Epithelial cell of proximal tubule (primary cell): Measurements from ENCODE around the gene CMPK1. TPM values are rescaled to one million over a fixed set of nuclear protein-coding genes. Genes with fewer than 3 reads are reported as not detected.
"Not testable (repeated sequence)": the region's sequence is repeated elsewhere in the genome, so short reads cannot be mapped to it uniquely, and the experiment has no call there.

ENCODE experiments used
- DNase-seq: peaks from one replicate; pipeline ENCODE4 v3.0.0-alpha.2; 2011; ENCODE audit warnings: low read depth
- H3K4me3 ChIP-seq: 2 replicates; pipeline ENCODE4 v1.5.1; 2011; ENCODE audit warnings: low read depth, mild to moderate bottlenecking, low read length
- total RNA-seq: library from RNA; depleted of rRNA; stranded (reverse); fragments of >200 nt; gene quantifications from 2 replicates; pipeline ENCODE4 v1.2.3, GENCODE V29; 2015
- TF ChIP-seq, protein P1 (sequence below): conservative IDR thresholded peaks from 2 replicates; pipeline ENCODE4 v1.5.1; 2012; ENCODE audit warnings: low read depth, mild to moderate bottlenecking, low read length

CMPK1 gene, protein sequence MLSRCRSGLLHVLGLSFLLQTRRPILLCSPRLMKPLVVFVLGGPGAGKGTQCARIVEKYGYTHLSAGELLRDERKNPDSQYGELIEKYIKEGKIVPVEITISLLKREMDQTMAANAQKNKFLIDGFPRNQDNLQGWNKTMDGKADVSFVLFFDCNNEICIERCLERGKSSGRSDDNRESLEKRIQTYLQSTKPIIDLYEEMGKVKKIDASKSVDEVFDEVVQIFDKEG
- total RNA-seq, result 67.0 and 67.6 TPM in 2 replicates

DNA sequence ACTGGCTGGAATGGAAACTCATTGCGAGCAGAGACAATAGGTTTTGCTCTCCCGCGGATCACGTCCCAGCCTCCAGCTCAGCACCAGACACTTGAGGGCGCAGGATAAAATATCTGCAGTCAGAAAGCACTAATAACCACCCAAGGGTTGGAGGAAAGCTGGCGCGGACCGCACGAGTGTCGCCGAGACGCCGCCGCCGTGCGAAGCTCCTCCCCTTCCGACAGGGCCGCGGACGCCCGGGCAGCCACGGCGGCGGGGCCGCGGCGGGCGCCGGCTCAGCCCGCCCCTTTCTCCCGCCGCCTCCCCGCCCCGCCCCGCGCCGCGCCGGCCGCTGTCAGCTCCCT, at the start of gene CMPK1:
CMPK1 (plus strand) TSS at position 213 of the 344 bp plus-strand sequence. CDS start 156 bp downstream, outside the sequence.
- peak within 1 kb of the TSS; percentile 96 for H3K4me3 ChIP-seq
- DNase-seq, result no peak
- TF ChIP-seq, protein P1, sequence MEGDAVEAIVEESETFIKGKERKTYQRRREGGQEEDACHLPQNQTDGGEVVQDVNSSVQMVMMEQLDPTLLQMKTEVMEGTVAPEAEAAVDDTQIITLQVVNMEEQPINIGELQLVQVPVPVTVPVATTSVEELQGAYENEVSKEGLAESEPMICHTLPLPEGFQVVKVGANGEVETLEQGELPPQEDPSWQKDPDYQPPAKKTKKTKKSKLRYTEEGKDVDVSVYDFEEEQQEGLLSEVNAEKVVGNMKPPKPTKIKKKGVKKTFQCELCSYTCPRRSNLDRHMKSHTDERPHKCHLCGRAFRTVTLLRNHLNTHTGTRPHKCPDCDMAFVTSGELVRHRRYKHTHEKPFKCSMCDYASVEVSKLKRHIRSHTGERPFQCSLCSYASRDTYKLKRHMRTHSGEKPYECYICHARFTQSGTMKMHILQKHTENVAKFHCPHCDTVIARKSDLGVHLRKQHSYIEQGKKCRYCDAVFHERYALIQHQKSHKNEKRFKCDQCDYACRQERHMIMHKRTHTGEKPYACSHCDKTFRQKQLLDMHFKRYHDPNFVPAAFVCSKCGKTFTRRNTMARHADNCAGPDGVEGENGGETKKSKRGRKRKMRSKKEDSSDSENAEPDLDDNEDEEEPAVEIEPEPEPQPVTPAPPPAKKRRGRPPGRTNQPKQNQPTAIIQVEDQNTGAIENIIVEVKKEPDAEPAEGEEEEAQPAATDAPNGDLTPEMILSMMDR, result peak; percentile 21

DNA sequence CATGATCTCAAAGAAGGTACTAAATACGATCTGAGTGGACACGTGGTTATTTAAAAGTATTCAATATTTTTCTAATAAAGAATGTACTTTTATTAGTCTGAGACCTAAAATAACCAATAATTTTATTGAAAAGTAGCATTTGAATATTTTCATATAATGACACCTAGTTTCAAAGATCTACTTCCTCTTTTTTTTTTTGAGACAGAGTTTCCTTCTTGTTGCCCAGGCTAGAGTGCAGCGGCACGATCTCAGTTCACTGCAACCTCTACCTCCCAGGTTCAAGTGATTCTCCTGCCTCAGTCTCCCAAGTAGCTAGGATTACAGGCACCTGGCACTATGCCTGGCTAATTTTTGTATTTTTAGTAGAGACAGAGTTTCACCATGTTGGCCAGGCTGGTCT, 45.5 kb upstream of the CMPK1 start:
- H3K4me3 ChIP-seq, DNase-seq: not testable (repeated sequence)

GRCh38 chr1:47294863-47295262, 38.7 kb upstream of the CMPK1 start:
- DNase-seq, H3K4me3 ChIP-seq: not testable (repeated sequence)

DNA sequence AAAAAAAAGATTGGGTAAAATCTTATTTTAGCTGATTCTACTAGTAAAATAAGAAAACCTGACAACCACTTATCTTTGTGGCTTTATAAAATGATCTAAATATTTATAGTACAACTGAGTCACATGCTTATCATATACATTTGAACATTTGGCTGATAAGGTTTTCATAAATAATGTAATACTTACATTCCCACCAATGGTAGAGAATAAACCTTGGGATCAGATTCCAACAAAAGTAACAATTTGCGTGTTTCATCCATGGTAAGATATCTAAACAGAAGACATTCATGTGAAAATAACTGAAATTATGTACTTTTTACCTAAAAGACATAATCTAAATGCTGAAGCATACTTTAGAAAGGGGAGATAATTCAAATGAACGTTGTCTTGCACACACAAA, 38.0 kb upstream of the CMPK1 start:
- TF ChIP-seq, protein P1, result no peak
- DNase-seq, result no peak
- no peak overlapping the region for H3K4me3 ChIP-seq

DNA sequence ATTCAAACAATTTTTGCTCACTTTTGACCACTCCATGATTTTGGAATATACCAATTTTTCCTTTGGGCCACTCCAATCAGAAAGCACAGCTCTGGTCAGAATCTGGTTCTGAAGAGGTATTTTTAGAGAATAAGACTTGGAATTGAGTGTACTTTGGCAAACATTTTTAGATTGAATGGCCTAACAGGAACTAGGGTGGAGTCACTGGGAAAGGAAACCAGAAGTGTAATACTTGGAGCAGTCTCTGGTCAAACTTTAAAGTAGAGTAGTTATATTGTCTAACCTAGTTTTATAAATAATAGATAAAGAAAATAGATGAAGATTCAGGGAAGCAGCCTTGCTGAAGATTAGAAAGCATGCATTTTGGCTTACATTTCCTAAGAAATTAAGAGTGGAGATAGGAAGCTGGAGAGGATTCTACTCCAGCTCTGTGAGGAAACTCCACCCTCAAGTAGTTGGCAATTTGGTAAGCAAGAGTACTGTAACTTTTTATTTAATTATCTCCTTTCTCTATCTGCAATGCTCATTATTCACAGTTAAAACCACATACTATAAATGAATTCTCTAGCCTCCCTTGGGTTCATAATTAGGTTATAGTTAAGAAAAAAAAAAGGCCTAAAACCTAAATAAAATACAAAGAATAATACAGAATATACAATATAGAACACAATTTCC, 35.4 kb upstream of the CMPK1 start:
- no peak for DNase-seq
- TF ChIP-seq, protein P1, result no peak
- no peak overlapping the region for H3K4me3 ChIP-seq

- TF ChIP-seq, protein P1, result no peak
- DNase-seq, result no peak
- H3K4me3 ChIP-seq, result no peak overlapping the region
Measured at GRCh38 chr1:47302472-47302871, 31.1 kb upstream of the CMPK1 start.

GRCh38 chr1:47309427-47309826, 24.2 kb upstream of the CMPK1 start:
- TF ChIP-seq, protein P1, result no peak
- DNase-seq, result no peak
- H3K4me3 ChIP-seq, result no peak overlapping the region
